Germinal center (tissue), 1 donor: ENCODE measurements around the gene RNF40.
"Not testable (repeated sequence)": the region's sequence is repeated elsewhere in the genome, so short reads cannot be mapped to it uniquely, and the experiment has no call there.

Source experiments
- DNase-seq: peaks from one replicate; pipeline ENCODE4 v3.0.0; 2012; ENCODE audit warnings: mixed read lengths, low spot score

Gene RNF40

DNA sequence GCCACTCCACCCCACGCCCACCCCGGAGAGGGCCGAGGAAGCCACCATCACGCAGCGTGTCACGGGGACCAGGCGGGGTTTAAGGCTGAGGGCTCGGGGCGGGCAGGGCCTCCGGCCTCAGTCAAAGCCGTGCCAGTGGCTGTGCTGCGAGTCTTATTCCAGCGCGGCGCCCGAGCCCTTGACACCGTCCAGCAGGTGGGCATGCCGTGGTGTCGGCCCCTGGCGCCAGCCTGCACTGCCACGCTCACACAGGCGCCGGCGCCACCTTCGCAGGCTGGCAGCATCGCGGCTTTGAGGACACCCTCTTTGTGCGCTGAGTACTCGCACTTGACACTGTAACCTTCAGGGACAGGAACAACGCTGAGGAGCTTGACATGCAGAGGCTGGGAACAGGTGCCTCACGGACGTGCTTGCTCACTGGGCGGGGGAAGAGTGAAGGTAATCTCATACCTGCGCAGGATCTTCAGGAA lies 58.9 kb downstream of the RNF40 start:
- no peak for DNase-seq

DNA sequence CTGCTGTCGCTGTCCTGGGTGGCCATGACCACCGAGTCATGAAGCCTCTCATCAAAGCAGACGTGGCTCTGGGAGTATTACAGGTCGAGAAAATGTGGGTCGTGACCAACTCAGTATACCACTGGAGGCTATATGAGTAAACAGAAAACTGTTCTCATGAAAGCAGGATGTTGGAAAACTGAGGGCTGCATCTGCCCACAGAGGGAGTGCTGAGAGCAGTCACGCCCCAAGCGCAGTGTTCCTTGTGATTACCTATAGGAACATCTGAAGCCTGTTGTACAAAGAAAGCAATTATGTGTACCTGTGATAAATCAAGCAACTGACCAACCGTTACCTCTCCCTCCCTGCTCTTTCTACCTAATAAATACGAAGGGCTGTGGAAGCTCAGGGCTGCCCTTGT lies 59.3 kb downstream of the RNF40 start:
- DNase-seq: not testable (repeated sequence)

DNA sequence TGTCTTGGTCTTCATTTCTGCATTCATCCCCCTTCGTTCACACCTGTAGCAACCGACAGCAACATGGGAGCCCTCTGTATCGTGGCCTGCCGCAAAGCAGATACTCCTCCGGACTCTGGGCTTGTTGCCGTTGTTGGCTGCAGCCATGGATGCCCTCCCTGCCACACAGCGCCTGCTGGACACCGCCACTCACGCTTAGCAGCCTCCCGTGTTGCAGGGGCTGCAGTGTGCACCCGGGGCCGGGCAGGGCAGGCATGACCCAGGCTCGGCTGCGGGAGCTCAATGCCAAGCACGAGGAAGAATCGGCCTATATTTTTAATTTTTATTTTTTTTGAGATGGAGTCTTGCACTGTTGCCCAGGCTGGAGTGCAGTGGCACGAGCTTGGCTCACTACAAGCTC lies 59.8 kb downstream of the RNF40 start:
- no peak for DNase-seq
